ENCODE results near the gene R3HDM2. TPM values are rescaled to one million over a fixed set of nuclear protein-coding genes. Genes with fewer than 3 reads are reported as not detected.

The R3HDM2 gene
- total RNA-seq, 1 experiment from 2014 or later: 34.7 TPM

- TF ChIP-seq ZNF532 (CRISPR knock-in tag; IDR thresholded peaks at IDR 0.05; ENCODE audit: borderline replicate concordance) (no peak), ATF3 (CRISPR knock-in tag; conservative IDR thresholded peaks at IDR 0.05) (no peak), E2F1 (CRISPR knock-in tag; IDR thresholded peaks at IDR 0.05) (no peak), IRF1 (CRISPR knock-in tag; IDR thresholded peaks at IDR 0.05) (no peak), CREM (CRISPR knock-in tag; IDR thresholded peaks at IDR 0.05) (no peak), CTCF (IDR thresholded peaks at IDR 0.05) (no peak), NFYB (CRISPR knock-in tag; conservative IDR thresholded peaks at IDR 0.05; ENCODE audit: low read depth) (no peak)
These were observed 189.2 kb downstream of the R3HDM2 start (continued) for GRCh38 chr12:57241402-57242310.

GRCh38 chr12:57240926-57241401 lies 189.9 kb downstream of the R3HDM2 start:
- H3K36me3 Mint-ChIP-seq: no peaks in the 10 kb centered on the region
- DNase-seq (ENCODE audit: low spot score): peak; percentile 71
- peak overlapping the region; percentile 84 for H3K4me3 Mint-ChIP-seq
- CTCF ChIA-PET: interaction anchor here (0.5 to 18.5 kb wide), 14 partner anchors 10 to 218 kb away, joined by 3 to 660 read pairs (median 4); partner anchors contain the start of genes GLI1, INHBE, LRP1 and NXPH4
- POLR2A ChIA-PET: interaction anchor here (0.7 to 9.7 kb wide), 6 partner anchors 9 to 214 kb away, joined by 3 to 97 read pairs (median 28); partner anchors contain the start of genes INHBE and SHMT2
- peaks cover 66% of the 10 kb centered on the region for H3K4me1 Mint-ChIP-seq
- no peak overlapping the region for H3K27ac Mint-ChIP-seq
- no peaks in the 10 kb centered on the region for H3K9me3 Mint-ChIP-seq
- peak; percentile 6 for ATAC-seq
- peaks cover 84% of the 10 kb centered on the region for H3K27me3 Mint-ChIP-seq (ENCODE audit: low read depth)
- TF ChIP-seq ZNF121 (CRISPR knock-in tag; IDR thresholded peaks at IDR 0.05) (no peak), RORB (CRISPR knock-in tag; IDR thresholded peaks at IDR 0.05) (no peak), CREB1 (CRISPR knock-in tag; IDR thresholded peaks at IDR 0.05) (no peak), OVOL2 (CRISPR knock-in tag; IDR thresholded peaks at IDR 0.05; ENCODE audit: borderline replicate concordance) (no peak), NR1H2 (CRISPR knock-in tag; IDR thresholded peaks at IDR 0.05) (no peak), AR (CRISPR knock-in tag; IDR thresholded peaks at IDR 0.05) (no peak), TCF7 (CRISPR knock-in tag; IDR thresholded peaks at IDR 0.05; ENCODE audit: low read depth) (no peak), JUN (CRISPR knock-in tag; IDR thresholded peaks at IDR 0.05) (no peak), ETV6 (CRISPR knock-in tag; IDR thresholded peaks at IDR 0.05) (no peak), JAZF1 (CRISPR knock-in tag; IDR thresholded peaks at IDR 0.05) (no peak), SOX15 (CRISPR knock-in tag; IDR thresholded peaks at IDR 0.05) (no peak), SP1 (CRISPR knock-in tag; conservative IDR thresholded peaks at IDR 0.05) (no peak), FOXP4 (CRISPR knock-in tag; IDR thresholded peaks at IDR 0.05) (no peak), ZNF396 (CRISPR knock-in tag; IDR thresholded peaks at IDR 0.05; ENCODE audit: borderline replicate concordance) (no peak), MLX (CRISPR knock-in tag; IDR thresholded peaks at IDR 0.05) (no peak)

Measured in WTC11 (cell line).